Measurements from ENCODE around the gene SRSF3. TPM values are rescaled to one million over a fixed set of nuclear protein-coding genes. Genes with fewer than 3 reads are reported as not detected.

Gene SRSF3
- total RNA-seq, 1 experiment from 2014 or later, result 954 TPM

GRCh38 chr6:36560822-36561221 is 33.3 kb upstream of the SRSF3 start:
- Histone ChIP-seq H3K18ac (ENCODE audit: insufficient read length, low read depth, low read length) (no peak overlapping the region), H3K27ac (ENCODE audit: insufficient read length, low read depth, low read length) (no peak overlapping the region), H2AK5ac (ENCODE audit: insufficient read length, low read length) (no peak overlapping the region), H2BK12ac (ENCODE audit: insufficient read length, low read depth, low read length) (no peak overlapping the region), H3K4me1 (ENCODE audit: insufficient read depth, low read length) (no peaks in the 10 kb centered on the region), H3K9ac (ENCODE audit: extremely low read depth, insufficient read length, low read length) (no peak overlapping the region), H2AFZ (ENCODE audit: low read length) (no peak overlapping the region), H4K8ac (replicated peaks; ENCODE audit: insufficient read length, low read depth, low read length) (no peak overlapping the region), H3K4me2 (ENCODE audit: insufficient read depth, insufficient read length, low read length) (no peak overlapping the region), H2BK120ac (ENCODE audit: low read depth, low read length, poor library complexity, severe bottlenecking) (no peak overlapping the region), H3K9me3 (ENCODE audit: control insufficient read depth, low read depth, low read length) (no peaks in the 10 kb centered on the region), H2BK20ac (ENCODE audit: low read depth, low read length, poor library complexity, severe bottlenecking) (no peak overlapping the region), H4K20me1 (ENCODE audit: control insufficient read depth, insufficient read depth, insufficient read length) (no peaks in the 10 kb centered on the region), H3K23ac (ENCODE audit: insufficient read length, low read depth, low read length) (no peak overlapping the region), H3K79me1 (ENCODE audit: insufficient read depth, low read depth, low read length, poor library complexity, severe bottlenecking) (no peaks in the 10 kb centered on the region), H3K23me2 (ENCODE audit: insufficient read length, low read depth, low read length, poor library complexity, severe bottlenecking) (no peaks in the 10 kb centered on the region), H4K91ac (ENCODE audit: insufficient read length, low read depth, low read length) (no peak overlapping the region), H3K14ac (ENCODE audit: insufficient read depth, low read length) (no peak overlapping the region), H3T11ph (ENCODE audit: low read length) (no peak overlapping the region), H3K4ac (ENCODE audit: low read depth, low read length) (no peak overlapping the region), H2BK15ac (ENCODE audit: low read depth, low read length) (no peak overlapping the region; the same call in 1 of the 2 replicates), H3K79me2 (ENCODE audit: insufficient read depth, low read length) (no peaks in the 10 kb centered on the region), H3K56ac (ENCODE audit: insufficient read length, low read depth, low read length) (no peak overlapping the region), H2BK5ac (ENCODE audit: insufficient read length, low read length) (no peak overlapping the region), H4K5ac (ENCODE audit: insufficient read length, low read depth, low read length) (no peak overlapping the region), H3K27me3 (ENCODE audit: insufficient read depth, low read length) (no peaks in the 10 kb centered on the region)
- DNase-seq, result no peak
- no CpG with 5 or more reads among the region's 4 CpGs for WGBS (ENCODE audit: extremely low coverage, insufficient read length, low lambda C conversion rate)
- H3K27me3 Mint-ChIP-seq (ENCODE audit: low read depth), result peaks cover 4% of the 10 kb centered on the region; the same call in 1 of the 2 replicates
- H3K27ac Mint-ChIP-seq, result no peak overlapping the region; a peak in 1 of 7 replicates
- H3K4me1 Mint-ChIP-seq, result peaks cover 3 to 8% of the 10 kb centered on the region in 2 experiments; a peak in 3 of 4 replicates
- no peak overlapping the region for H3K4me3 Mint-ChIP-seq
- H3K9me3 Mint-ChIP-seq, result no peaks in the 10 kb centered on the region
- TF ChIP-seq CTCF (conservative IDR thresholded peaks at IDR 0.05), result no peak
- H3K36me3 Mint-ChIP-seq (ENCODE audit: insufficient read depth in 1 of 3, low read depth in 3 of 3), result no peaks in the 10 kb centered on the region
